Measurements from ENCODE around the gene NFIX.
"Not testable (repeated sequence)": the region's sequence is repeated elsewhere in the genome, so short reads cannot be mapped to it uniquely, and the experiment has no call there.

The NFIX gene

GRCh38 chr19:12994701-12995595, at the start of gene NFIX:
TSS of gene NFIX (plus strand) at chr19:12995475. CDS start at chr19:12995838, 363 bp downstream.
- DNase-seq, result peak; percentile 53

GRCh38 chr19:12945479-12946091, 49.7 kb upstream of the NFIX start, which contains the start of gene RAD23A:
TSS of gene RAD23A (plus strand) at chr19:12945862. CDS start at chr19:12945949, 87 bp downstream.
- peak; percentile 97 for DNase-seq

- peak; percentile 80 for DNase-seq
Observed at GRCh38 chr19:12946092-12946721, 49.1 kb upstream of the NFIX start.

- DNase-seq, result no peak
Observed at GRCh38 chr19:12946731-12947496, 48.4 kb upstream of the NFIX start.

GRCh38 chr19:12947702-12948611, 47.3 kb upstream of the NFIX start:
- DNase-seq, result no peak

- DNase-seq, result no peak
Observed at GRCh38 chr19:12948612-12949362, 46.5 kb upstream of the NFIX start.

- DNase-seq, result no peak
Observed at GRCh38 chr19:12949363-12950283, 45.7 kb upstream of the NFIX start.

GRCh38 chr19:12952050-12952449, 43.2 kb upstream of the NFIX start:
- not testable (repeated sequence) for DNase-seq

- peak; percentile 64 for DNase-seq
Observed at GRCh38 chr19:12952488-12953137, 42.7 kb upstream of the NFIX start.

GRCh38 chr19:12953138-12953798, 42.0 kb upstream of the NFIX start:
- DNase-seq, result no peak

GRCh38 chr19:12953799-12954611, 41.3 kb upstream of the NFIX start:
- no peak for DNase-seq

GRCh38 chr19:12954612-12954962, 40.7 kb upstream of the NFIX start:
- DNase-seq, result no peak

- not testable (repeated sequence) for DNase-seq
Observed at GRCh38 chr19:12955575-12955974, 39.7 kb upstream of the NFIX start.

GRCh38 chr19:12955996-12956395, 39.3 kb upstream of the NFIX start:
- no peak for DNase-seq

GRCh38 chr19:12956446-12957388, 38.6 kb upstream of the NFIX start, which contains the start of gene GADD45GIP1:
TSS of gene GADD45GIP1 (minus strand) at chr19:12957223. CDS start at chr19:12957212, 11 bp downstream.
- DNase-seq, result peak; percentile 71

GRCh38 chr19:12957389-12957952, 37.8 kb upstream of the NFIX start:
- not testable (repeated sequence) for DNase-seq

Data from HCEC 1CT (cell line).